Measurements from ENCODE around the gene CTDSP1.

Gene CTDSP1

GRCh38 chr2:218387369-218388194, 12.1 kb upstream of the CTDSP1 start:
- H3K14ac ChIP-seq (ENCODE audit: low read length), result no peak overlapping the region
- no peak overlapping the region for H3K4ac ChIP-seq (ENCODE audit: low read depth, low read length)
- H3K36me3 ChIP-seq (ENCODE audit: control insufficient read depth in 1 of 2, insufficient read depth in 2 of 2, low read length in 2 of 2), result no peaks in the 10 kb centered on the region
- H4K91ac ChIP-seq (ENCODE audit: low read depth, low read length), result no peak overlapping the region
- no peak overlapping the region for H4K12ac ChIP-seq (ENCODE audit: low read depth, low read length)
- no peak overlapping the region for H3K23ac ChIP-seq (ENCODE audit: low read length)
- no peak overlapping the region for H4K8ac ChIP-seq (ENCODE audit: low read depth, low read length)
- no peak overlapping the region for H3K9ac ChIP-seq (ENCODE audit: low read length)
- H3K4me1 ChIP-seq (ENCODE audit: control insufficient read depth in 1 of 2, insufficient read depth in 2 of 2, low read length in 2 of 2), result peaks cover 2 to 3% of the 10 kb centered on the region in 2 experiments
- H3K4me3 ChIP-seq (ENCODE audit: low read depth, low read length), result peak overlapping the region; percentile 44
- H3K18ac ChIP-seq (ENCODE audit: low read length), result no peak overlapping the region
- H3K27me3 ChIP-seq (ENCODE audit: insufficient read depth, low read length), result no peaks in the 10 kb centered on the region
- no peak overlapping the region for H2AK5ac ChIP-seq (ENCODE audit: low read length)
- peak; percentile 61 to 86 for DNase-seq
- WGBS (ENCODE audit: extremely low coverage, insufficient coverage, insufficient read length), result no CpG with 5 or more reads among the region's 38 CpGs
- H3K79me2 ChIP-seq (ENCODE audit: control insufficient read depth, insufficient read depth, low read length, poor library complexity), result no peaks in the 10 kb centered on the region
- no peak overlapping the region for H2BK120ac ChIP-seq (ENCODE audit: insufficient read depth, low read length, poor library complexity)
- no peak overlapping the region for H3K27ac ChIP-seq (ENCODE audit: low read depth, low read length)
- peaks cover 2% of the 10 kb centered on the region for H3K9me3 ChIP-seq (ENCODE audit: insufficient read depth, low read depth, low read length)
- H2BK12ac ChIP-seq (ENCODE audit: low read length), result no peak overlapping the region
- peak overlapping the region; percentile 9 for H2AFZ ChIP-seq (ENCODE audit: insufficient read depth, low read length, poor library complexity)
- H3K79me1 ChIP-seq (ENCODE audit: low read length), result peaks cover 2% of the 10 kb centered on the region
- peak overlapping the region; percentile 62 for H3K4me2 ChIP-seq (ENCODE audit: low read length)
- no peak overlapping the region for H2BK5ac ChIP-seq (ENCODE audit: low read depth, low read length, poor library complexity)

GRCh38 chr2:218389333-218390150, 10.1 kb upstream of the CTDSP1 start:
- Histone ChIP-seq H4K91ac (ENCODE audit: low read depth, low read length) (no peak overlapping the region), H2AFZ (ENCODE audit: insufficient read depth, low read length, poor library complexity) (no peak overlapping the region), H2BK120ac (ENCODE audit: insufficient read depth, low read length, poor library complexity) (no peak overlapping the region), H4K8ac (ENCODE audit: low read depth, low read length) (no peak overlapping the region), H3K27ac (ENCODE audit: low read depth, low read length) (no peak overlapping the region), H3K9ac (ENCODE audit: low read length) (no peak overlapping the region), H2AK5ac (ENCODE audit: low read length) (no peak overlapping the region), H2BK12ac (ENCODE audit: low read length) (no peak overlapping the region), H3K23ac (ENCODE audit: low read length) (no peak overlapping the region), H3K79me2 (ENCODE audit: control insufficient read depth, insufficient read depth, low read length, poor library complexity) (no peaks in the 10 kb centered on the region), H3K18ac (ENCODE audit: low read length) (no peak overlapping the region), H3K4me2 (ENCODE audit: low read length) (no peak overlapping the region), H3K27me3 (ENCODE audit: insufficient read depth, low read length) (no peaks in the 10 kb centered on the region), H3K9me3 (ENCODE audit: insufficient read depth, low read depth, low read length) (peaks cover 2% of the 10 kb centered on the region), H3K4me3 (ENCODE audit: low read depth, low read length) (no peak overlapping the region), H3K14ac (ENCODE audit: low read length) (no peak overlapping the region), H3K4ac (ENCODE audit: low read depth, low read length) (no peak overlapping the region), H3K79me1 (ENCODE audit: low read length) (peaks cover 2% of the 10 kb centered on the region), H3K36me3 (ENCODE audit: control insufficient read depth in 1 of 2, insufficient read depth in 2 of 2, low read length in 2 of 2) (no peaks in the 10 kb centered on the region), H2BK5ac (ENCODE audit: low read depth, low read length, poor library complexity) (no peak overlapping the region), H4K12ac (ENCODE audit: low read depth, low read length) (no peak overlapping the region), H3K4me1 (ENCODE audit: control insufficient read depth in 1 of 2, insufficient read depth in 2 of 2, low read length in 2 of 2) (peaks cover 2 to 3% of the 10 kb centered on the region in 2 experiments)
- DNase-seq, result no peak
- no CpG with 5 or more reads among the region's 17 CpGs for WGBS (ENCODE audit: extremely low coverage, insufficient coverage, insufficient read length)

DNA sequence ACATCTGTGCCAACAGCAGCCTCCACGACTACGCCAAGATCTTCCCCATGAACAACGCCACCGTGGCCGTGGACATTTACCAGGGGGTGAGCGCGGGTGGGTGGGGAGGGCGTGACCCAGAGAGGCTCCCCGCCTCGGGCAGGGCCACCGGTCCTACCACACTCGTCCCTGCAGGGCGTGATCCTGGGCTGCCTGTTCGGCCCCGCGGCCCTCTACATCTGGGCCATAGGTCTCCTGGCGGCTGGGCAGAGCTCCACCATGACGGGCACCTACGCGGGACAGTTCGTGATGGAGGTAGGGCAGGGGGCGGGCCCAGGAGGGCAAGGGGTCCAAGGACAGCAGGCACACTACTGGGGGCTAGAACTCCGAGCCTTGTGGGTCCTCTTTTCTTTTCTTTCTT, 8.5 kb upstream of the CTDSP1 start:
- Histone ChIP-seq H3K27me3 (ENCODE audit: insufficient read depth, low read length) (no peaks in the 10 kb centered on the region), H3K18ac (ENCODE audit: low read length) (no peak overlapping the region), H2AFZ (ENCODE audit: insufficient read depth, low read length, poor library complexity) (no peak overlapping the region), H3K23ac (ENCODE audit: low read length) (no peak overlapping the region), H4K12ac (ENCODE audit: low read depth, low read length) (no peak overlapping the region), H3K36me3 (ENCODE audit: control insufficient read depth in 1 of 2, insufficient read depth in 2 of 2, low read length in 2 of 2) (no peaks in the 10 kb centered on the region), H3K79me1 (ENCODE audit: low read length) (peaks cover 3% of the 10 kb centered on the region), H3K79me2 (ENCODE audit: control insufficient read depth, insufficient read depth, low read length, poor library complexity) (peaks cover under 1% of the 10 kb centered on the region), H3K9ac (ENCODE audit: low read length) (no peak overlapping the region), H4K8ac (ENCODE audit: low read depth, low read length) (no peak overlapping the region), H3K4me2 (ENCODE audit: low read length) (no peak overlapping the region), H3K4me3 (ENCODE audit: low read depth, low read length) (no peak overlapping the region), H3K14ac (ENCODE audit: low read length) (no peak overlapping the region), H3K9me3 (ENCODE audit: insufficient read depth, low read depth, low read length) (peaks cover 2% of the 10 kb centered on the region), H2BK5ac (ENCODE audit: low read depth, low read length, poor library complexity) (no peak overlapping the region), H3K4me1 (ENCODE audit: control insufficient read depth in 1 of 2, insufficient read depth in 2 of 2, low read length in 2 of 2) (peaks cover 3 to 5% of the 10 kb centered on the region in 2 experiments), H3K4ac (ENCODE audit: low read depth, low read length) (no peak overlapping the region), H2BK120ac (ENCODE audit: insufficient read depth, low read length, poor library complexity) (no peak overlapping the region), H2BK12ac (ENCODE audit: low read length) (no peak overlapping the region), H2AK5ac (ENCODE audit: low read length) (no peak overlapping the region), H3K27ac (ENCODE audit: low read depth, low read length) (no peak overlapping the region), H4K91ac (ENCODE audit: low read depth, low read length) (no peak overlapping the region)
- DNase-seq, result peak in 1 of 2 donors; percentile 60
- WGBS (ENCODE audit: extremely low coverage, insufficient coverage, insufficient read length), result no CpG with 5 or more reads among the region's 23 CpGs

- Histone ChIP-seq H2BK12ac (ENCODE audit: low read length) (no peak overlapping the region), H3K4me2 (ENCODE audit: low read length) (no peak overlapping the region), H2BK120ac (ENCODE audit: insufficient read depth, low read length, poor library complexity) (no peak overlapping the region), H3K79me1 (ENCODE audit: low read length) (peaks cover 12% of the 10 kb centered on the region), H4K91ac (ENCODE audit: low read depth, low read length) (no peak overlapping the region), H4K12ac (ENCODE audit: low read depth, low read length) (no peak overlapping the region), H2BK5ac (ENCODE audit: low read depth, low read length, poor library complexity) (no peak overlapping the region), H3K4me3 (ENCODE audit: low read depth, low read length) (no peak overlapping the region), H3K14ac (ENCODE audit: low read length) (no peak overlapping the region), H3K79me2 (ENCODE audit: control insufficient read depth, insufficient read depth, low read length, poor library complexity) (peaks cover 2% of the 10 kb centered on the region), H2AFZ (ENCODE audit: insufficient read depth, low read length, poor library complexity) (no peak overlapping the region), H3K27me3 (ENCODE audit: insufficient read depth, low read length) (no peaks in the 10 kb centered on the region), H3K18ac (ENCODE audit: low read length) (no peak overlapping the region), H3K23ac (ENCODE audit: low read length) (no peak overlapping the region), H2AK5ac (ENCODE audit: low read length) (no peak overlapping the region), H3K4me1 (ENCODE audit: control insufficient read depth in 1 of 2, insufficient read depth in 2 of 2, low read length in 2 of 2) (peaks cover 13% of the 10 kb centered on the region in 2 experiments), H3K9me3 (ENCODE audit: insufficient read depth, low read depth, low read length) (peaks cover 2% of the 10 kb centered on the region), H3K36me3 (ENCODE audit: control insufficient read depth in 1 of 2, insufficient read depth in 2 of 2, low read length in 2 of 2) (no peaks in the 10 kb centered on the region), H3K4ac (ENCODE audit: low read depth, low read length) (no peak overlapping the region), H3K9ac (ENCODE audit: low read length) (no peak overlapping the region), H4K8ac (ENCODE audit: low read depth, low read length) (no peak overlapping the region), H3K27ac (ENCODE audit: low read depth, low read length) (no peak overlapping the region)
- DNase-seq, result no peak
- WGBS (ENCODE audit: extremely low coverage, insufficient coverage, insufficient read length), result no CpG with 5 or more reads among the region's 5 CpGs
These were observed 7.2 kb upstream of the CTDSP1 start for GRCh38 chr2:218392459-218392858.

All from trophoblast cell (in vitro differentiated cells and primary cell).